GM12874 (cell line): Measurements from ENCODE around the gene CRAMP1.

Experiments used
- TF ChIP-seq, protein P1 (sequence below): IDR thresholded peaks from 2 replicates; pipeline ENCODE4 v1.5.1; 2011; ENCODE audit warnings: low read depth, mild to moderate bottlenecking, control low read depth, low read length, moderate library complexity; ENCODE audit not compliant: insufficient read depth

CRAMP1 gene

DNA sequence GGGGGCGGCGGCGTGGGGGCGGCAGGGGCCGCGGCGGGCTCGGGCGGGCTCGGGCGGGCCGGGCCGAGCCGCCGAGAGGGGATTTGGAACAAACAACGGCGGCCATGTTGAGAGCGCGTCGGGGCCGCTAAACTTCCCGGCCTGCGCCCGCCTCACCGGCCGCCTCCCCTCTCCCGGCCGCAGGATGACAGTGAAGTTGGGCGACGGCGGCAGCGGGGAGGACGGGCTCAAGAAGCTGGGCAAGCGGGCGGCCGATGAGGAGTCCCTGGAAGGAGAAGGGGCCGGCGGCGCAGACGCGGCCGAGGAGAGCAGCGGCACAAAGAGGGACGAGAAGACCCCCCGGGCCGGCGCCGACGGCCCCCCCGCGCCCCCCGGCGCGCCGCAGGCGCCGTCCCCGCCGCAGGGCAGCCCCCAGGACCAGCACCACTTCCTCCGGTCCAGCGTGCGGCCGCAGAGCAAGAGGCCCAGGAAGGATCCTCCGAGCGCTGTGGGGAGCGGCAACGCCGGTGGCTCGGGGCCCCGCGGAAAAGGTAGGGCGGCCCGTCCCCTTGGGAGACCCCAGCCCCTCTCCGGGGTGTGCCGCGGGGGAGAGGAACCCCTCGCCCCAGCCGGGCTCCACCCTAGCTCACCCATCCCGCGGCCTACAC lies 2.4 kb downstream of the CRAMP1 start:
- TF ChIP-seq, protein P1, sequence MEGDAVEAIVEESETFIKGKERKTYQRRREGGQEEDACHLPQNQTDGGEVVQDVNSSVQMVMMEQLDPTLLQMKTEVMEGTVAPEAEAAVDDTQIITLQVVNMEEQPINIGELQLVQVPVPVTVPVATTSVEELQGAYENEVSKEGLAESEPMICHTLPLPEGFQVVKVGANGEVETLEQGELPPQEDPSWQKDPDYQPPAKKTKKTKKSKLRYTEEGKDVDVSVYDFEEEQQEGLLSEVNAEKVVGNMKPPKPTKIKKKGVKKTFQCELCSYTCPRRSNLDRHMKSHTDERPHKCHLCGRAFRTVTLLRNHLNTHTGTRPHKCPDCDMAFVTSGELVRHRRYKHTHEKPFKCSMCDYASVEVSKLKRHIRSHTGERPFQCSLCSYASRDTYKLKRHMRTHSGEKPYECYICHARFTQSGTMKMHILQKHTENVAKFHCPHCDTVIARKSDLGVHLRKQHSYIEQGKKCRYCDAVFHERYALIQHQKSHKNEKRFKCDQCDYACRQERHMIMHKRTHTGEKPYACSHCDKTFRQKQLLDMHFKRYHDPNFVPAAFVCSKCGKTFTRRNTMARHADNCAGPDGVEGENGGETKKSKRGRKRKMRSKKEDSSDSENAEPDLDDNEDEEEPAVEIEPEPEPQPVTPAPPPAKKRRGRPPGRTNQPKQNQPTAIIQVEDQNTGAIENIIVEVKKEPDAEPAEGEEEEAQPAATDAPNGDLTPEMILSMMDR, result no peak

DNA sequence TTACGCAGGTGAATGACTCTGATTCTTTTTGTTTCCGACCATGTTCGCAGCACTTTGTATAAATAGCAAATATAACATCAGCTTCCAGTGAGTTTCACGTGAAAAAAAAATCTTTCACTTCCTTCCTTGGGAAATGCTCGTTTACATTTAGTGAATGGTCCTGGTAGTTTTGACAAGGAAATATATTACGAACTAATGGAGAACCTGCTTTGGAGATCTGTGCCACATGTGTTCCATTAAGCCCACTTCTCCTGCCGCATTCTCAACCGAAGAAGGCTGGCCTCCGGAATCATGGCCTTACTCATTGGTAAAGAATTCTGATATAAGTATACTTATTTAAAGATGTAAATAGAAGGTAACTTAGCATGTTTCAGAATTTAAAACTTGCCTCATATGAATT lies 3.6 kb downstream of the CRAMP1 start:
- TF ChIP-seq, protein P1, result no peak

DNA sequence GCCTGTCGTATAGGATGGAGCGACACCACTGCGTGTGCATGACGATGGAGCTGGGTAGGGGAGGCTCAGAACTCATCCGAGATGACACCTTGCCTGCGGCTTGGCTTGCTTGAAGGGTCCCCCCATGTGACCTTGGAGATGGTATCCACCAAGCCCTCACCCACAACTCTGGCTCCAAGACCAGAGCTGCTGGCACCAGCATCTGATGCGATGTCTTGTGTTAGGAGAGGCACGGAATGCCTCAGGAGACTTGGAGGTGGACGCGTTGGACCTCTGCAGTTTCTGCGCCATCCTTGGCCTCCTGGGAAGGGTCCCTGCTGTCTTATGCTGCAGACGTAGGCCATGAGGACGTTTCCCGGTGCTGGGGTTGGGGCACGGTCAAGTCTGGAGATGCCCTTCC lies 7.8 kb downstream of the CRAMP1 start:
- TF ChIP-seq, protein P1, result no peak

DNA sequence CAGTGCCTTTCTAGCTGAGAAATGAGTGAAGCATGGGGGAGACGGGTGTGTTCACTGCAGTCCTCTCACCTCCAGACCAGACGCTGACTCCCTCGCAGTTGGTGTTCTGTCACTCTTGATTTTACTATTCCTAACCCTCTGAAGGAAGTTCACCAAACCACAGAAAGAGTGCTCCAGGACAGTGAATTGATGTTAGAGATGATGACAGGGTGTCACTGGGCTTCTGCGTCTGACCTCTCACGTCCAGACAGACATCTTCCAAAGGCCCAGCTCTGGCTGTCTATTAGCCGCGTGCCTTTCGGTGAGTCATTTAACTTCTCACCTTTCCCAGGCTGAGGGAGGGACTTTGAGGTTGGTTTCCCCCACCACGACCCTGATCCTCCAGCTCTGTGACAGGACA lies 8.2 kb downstream of the CRAMP1 start:
- TF ChIP-seq, protein P1, result no peak

DNA sequence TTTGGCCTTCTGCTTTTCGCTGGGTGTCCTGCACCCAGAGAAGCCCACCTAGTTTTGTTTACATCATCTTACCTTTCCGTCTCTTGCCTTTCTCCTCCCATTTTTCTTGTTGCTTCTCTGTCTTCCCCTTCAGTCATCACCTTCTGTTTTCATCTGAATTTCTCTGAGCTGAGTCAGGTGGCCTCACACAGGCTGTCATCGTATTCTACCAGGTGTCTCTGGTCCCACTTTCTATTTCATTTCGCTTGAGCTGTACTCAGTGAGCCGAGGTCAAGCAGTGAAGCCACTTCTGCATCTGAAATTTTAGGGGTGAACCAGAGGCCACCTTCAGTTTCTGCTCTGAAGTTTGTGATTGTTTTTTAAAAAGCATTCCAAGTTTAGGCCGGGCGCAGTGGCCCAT lies 9.7 kb downstream of the CRAMP1 start:
- TF ChIP-seq, protein P1, result no peak

DNA sequence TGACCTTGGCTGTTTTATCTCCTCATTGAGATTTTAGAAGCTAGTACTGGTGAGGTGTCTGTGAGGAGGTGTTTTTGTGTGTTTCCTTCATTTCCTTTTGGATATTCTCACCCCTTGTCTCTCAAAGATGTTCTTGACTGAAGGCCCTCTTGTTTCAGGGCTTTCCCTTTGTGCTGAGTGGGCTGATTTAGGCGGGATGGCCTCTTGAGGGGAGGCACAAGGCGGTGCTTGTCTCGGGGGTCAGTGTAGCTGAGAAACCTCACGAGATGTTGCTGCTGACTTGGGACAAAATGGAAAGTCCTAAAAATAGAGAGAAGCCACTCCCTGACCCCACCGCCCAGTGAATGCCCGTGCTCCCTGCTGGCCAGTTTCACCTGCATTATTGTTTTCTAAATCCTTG lies 14.2 kb downstream of the CRAMP1 start:
- TF ChIP-seq, protein P1, result no peak

DNA sequence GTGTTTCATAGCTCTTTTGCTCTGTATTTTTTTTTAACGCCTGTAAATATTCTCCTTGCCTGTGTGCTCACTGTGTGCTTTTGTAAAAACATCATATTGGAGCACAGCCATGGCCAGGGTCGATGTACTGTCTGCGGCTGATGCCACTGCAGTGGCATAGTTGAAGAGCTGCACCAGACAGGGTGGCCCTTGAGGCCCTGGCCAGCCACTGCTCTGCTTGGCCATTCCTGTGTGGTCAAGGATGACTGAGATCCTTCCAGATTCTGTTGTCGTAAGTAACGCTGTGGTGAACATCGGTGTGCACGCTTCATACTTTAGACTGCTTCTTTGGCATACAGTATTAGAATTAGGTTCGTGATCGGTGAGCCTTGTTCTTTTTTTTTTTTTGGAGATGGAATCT lies 14.6 kb downstream of the CRAMP1 start:
- TF ChIP-seq, protein P1, result no peak
